Gastroesophageal sphincter (tissue), 4 donors: Measurements from ENCODE around the gene BAIAP3. TPM values are rescaled to one million over a fixed set of nuclear protein-coding genes. Genes with fewer than 3 reads are reported as not detected.

ENCODE experiments used
- ATAC-seq: fragments of 150-250 bp; one replicate; pipeline ENCODE4 v1.9.1; 2016; ENCODE audit warnings: mild to moderate bottlenecking, moderate library complexity
- H3K27ac ChIP-seq, 4 donors: fragments of 200-600 bp; sonication (generic) in 3 of 4; 1 replicate in 3 of 4; 2 replicates in 1 of 4; pipeline ENCODE4 v1.5.1; 2016 to 2019
- H3K27me3 ChIP-seq: fragments of 200-600 bp; sonication (generic); one replicate; pipeline ENCODE4 v1.5.1; 2019
- H3K36me3 ChIP-seq, 2 donors: fragments of 200-600 bp; sonication (generic); one replicate each; pipeline ENCODE4 v1.5.1; 2019; ENCODE audit warnings: control low read depth in 1 of 2
- H3K4me1 ChIP-seq, 3 donors: fragments of 200-600 bp; sonication (generic); 1 replicate in 2 of 3; 2 replicates in 1 of 3; pipeline ENCODE4 v1.5.1; 2016 to 2019; ENCODE audit warnings: control low read depth in 2 of 3
- H3K4me3 ChIP-seq, 2 donors: fragments of 200-600 bp; sonication (generic); one replicate each; pipeline ENCODE4 v1.5.1; 2019; ENCODE audit warnings: mild to moderate bottlenecking in 1 of 2, moderate library complexity in 1 of 2
- H3K9me3 ChIP-seq, 3 donors: fragments of 200-600 bp; sonication (generic); one replicate each; pipeline ENCODE4 v1.5.1; 2017 to 2019; ENCODE audit warnings: control low read depth in 2 of 3
- EP300 ChIP-seq: sonication (generic); formaldehyde crosslinking; IDR thresholded peaks from one replicate; pipeline ENCODE4 v1.6.1; 2017; ENCODE audit warnings: antibody characterized with exemption, mild to moderate bottlenecking
- POLR2A ChIP-seq, 2 donors: fragments of 450-650 bp; IDR thresholded peaks; one replicate each; pipeline ENCODE4 v1.6.1; 2017; ENCODE audit warnings: antibody characterized with exemption in 2 of 2, mild to moderate bottlenecking in 2 of 2, moderate library complexity in 1 of 2
- POLR2AphosphoS5 ChIP-seq: sonication (generic); formaldehyde crosslinking; IDR thresholded peaks from one replicate; pipeline ENCODE4 v1.6.1; 2017; ENCODE audit warnings: antibody characterized with exemption
- WGBS, 2 donors: methylation state at CpG; one replicate each; pipeline ENCODE4 v1.1.5; 2018; ENCODE audit warnings: low coverage in 1 of 2; 5-methylcytosine and 5-hydroxymethylcytosine counted together
- total RNA-seq, 4 donors: library from RNA; depleted of rRNA; stranded (reverse); fragments of >200 nt; gene quantifications; one replicate each; pipeline ENCODE4 v1.1.0, GENCODE V29; 2016
- TF ChIP-seq, protein P1 (sequence below), 4 experiments: fragments of 200-600 bp in 2 of 4; fragments of 450-650 bp in 2 of 4; sonication (generic) in 1 of 4; IDR thresholded peaks; one replicate each; pipeline ENCODE4 v1.5.1; 2017 to 2019; ENCODE audit warnings: antibody characterized with exemption in 4 of 4, mild to moderate bottlenecking in 2 of 4, moderate library complexity in 2 of 4

Gene BAIAP3
- total RNA-seq, 4 donors from 2014 or later: 1.1 to 14.2 (median 3.0) TPM

DNA sequence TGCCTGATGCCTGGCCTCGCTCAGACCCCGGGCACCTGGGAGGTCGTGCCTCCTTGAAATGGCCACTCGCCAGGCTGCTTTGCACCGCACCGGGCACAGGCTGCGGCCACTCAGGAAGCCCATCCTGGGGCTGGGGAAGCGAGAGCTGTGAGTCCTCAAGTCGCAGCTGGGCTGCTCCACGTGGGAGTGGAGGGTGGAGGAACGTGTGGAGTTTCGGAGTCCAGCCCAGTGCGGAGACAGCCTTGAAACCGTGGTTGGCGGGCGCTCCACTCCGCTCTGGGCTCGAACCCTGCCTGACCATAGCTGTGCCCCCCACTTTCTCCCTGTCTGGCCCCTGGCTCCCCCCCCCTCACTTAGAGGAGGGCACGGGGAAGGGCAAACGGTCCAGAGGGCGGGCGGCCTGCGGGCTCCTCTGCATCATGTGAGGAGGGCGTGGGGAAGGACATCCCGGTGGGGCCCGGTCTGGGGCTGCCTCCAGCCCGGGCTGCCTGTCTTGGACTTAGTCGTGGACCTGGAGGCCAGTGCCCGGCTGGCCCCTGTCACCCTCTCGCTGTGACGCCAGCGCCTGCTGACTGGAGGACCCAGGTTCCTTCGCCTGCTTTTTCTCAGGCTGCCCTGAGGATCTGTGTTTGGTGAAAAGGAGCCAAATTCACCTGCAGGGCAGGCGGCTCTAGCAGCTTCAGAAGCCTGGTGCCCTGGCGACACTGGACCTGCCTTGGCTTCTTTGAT lies 21.5 kb upstream of the BAIAP3 start:
- H3K9me3 ChIP-seq: no peaks in the 10 kb centered on the region
- WGBS, 2 donors: 0% methylated on average over 2 of the region's 35 CpGs; no CpG with 5 or more reads in 1 of the 2 donors
- H3K4me3 ChIP-seq: peak overlapping the region in 1 of 2 donors; percentile 81
- peaks cover 0 to 62% (median 31%) of the 10 kb centered on the region in 3 donors for H3K4me1 ChIP-seq
- peak overlapping the region in 3 of 4 donors; percentile 88 to 98 (median 96) for H3K27ac ChIP-seq
- TF ChIP-seq, protein P1, sequence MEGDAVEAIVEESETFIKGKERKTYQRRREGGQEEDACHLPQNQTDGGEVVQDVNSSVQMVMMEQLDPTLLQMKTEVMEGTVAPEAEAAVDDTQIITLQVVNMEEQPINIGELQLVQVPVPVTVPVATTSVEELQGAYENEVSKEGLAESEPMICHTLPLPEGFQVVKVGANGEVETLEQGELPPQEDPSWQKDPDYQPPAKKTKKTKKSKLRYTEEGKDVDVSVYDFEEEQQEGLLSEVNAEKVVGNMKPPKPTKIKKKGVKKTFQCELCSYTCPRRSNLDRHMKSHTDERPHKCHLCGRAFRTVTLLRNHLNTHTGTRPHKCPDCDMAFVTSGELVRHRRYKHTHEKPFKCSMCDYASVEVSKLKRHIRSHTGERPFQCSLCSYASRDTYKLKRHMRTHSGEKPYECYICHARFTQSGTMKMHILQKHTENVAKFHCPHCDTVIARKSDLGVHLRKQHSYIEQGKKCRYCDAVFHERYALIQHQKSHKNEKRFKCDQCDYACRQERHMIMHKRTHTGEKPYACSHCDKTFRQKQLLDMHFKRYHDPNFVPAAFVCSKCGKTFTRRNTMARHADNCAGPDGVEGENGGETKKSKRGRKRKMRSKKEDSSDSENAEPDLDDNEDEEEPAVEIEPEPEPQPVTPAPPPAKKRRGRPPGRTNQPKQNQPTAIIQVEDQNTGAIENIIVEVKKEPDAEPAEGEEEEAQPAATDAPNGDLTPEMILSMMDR (IDR thresholded peaks at IDR 0.05): no peak
- TF ChIP-seq POLR2A (IDR thresholded peaks at IDR 0.05) (no peak), POLR2AphosphoS5 (no peak), EP300 (no peak)
- no peaks in the 10 kb centered on the region for H3K27me3 ChIP-seq
- H3K36me3 ChIP-seq: peaks cover 0 to 39% of the 10 kb centered on the region in 2 donors
- no peak for ATAC-seq

DNA sequence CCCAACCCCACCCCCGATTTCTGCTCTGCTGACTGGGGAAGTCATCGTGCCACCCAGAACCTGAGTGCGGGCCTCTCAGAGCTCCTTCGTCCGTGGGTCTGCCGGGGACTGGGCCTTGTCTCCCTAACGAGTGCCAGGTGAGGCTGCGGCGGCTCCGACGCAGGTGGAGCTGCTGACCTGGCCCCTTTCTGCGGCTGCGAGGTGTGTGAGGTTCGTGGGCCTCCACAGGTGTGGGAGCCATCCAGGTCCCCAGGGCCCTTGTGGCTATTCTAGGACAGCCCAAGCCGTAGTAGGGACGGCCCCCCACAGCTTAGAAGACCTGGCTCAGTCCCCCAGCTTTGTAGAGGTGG lies 21.0 kb upstream of the BAIAP3 start:
- Histone ChIP-seq H3K36me3 (peaks cover 0 to 45% of the 10 kb centered on the region in 2 donors), H3K4me3 (peak overlapping the region in 1 of 2 donors; percentile 81), H3K4me1 (peaks cover 0 to 62% (median 31%) of the 10 kb centered on the region in 3 donors), H3K9me3 (no peaks in the 10 kb centered on the region), H3K27me3 (no peaks in the 10 kb centered on the region), H3K27ac (peak overlapping the region in 2 of 4 donors; percentile 88 to 96)
- ATAC-seq: no peak
- WGBS, 2 donors: no CpG with 5 or more reads among the region's 16 CpGs
- TF ChIP-seq POLR2AphosphoS5 (no peak), POLR2A (IDR thresholded peaks at IDR 0.05) (no peak), EP300 (no peak)
- TF ChIP-seq, protein P1 (IDR thresholded peaks at IDR 0.05): no peak

DNA sequence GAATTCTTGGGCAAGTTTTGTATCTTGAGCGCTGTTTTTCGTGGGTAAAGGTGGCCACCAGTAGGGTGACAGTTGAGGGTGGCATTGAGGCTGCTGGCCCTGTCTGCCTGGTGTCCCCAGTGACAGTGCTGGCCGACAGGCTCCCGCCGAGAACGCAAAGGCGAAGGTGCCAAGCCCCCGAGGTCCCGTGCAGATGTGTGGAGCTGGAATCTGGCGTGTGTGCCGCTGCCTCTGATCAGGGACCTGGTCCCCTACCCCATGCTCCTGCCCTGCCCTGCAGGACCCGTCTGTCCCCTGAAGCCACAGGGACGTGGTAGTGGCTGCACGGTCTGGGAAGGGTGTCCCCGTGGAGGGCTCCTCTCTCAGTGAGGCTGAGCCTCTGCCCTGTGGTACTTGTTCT lies 20.5 kb upstream of the BAIAP3 start:
- H3K27me3 ChIP-seq: no peaks in the 10 kb centered on the region
- H3K4me3 ChIP-seq: no peak overlapping the region
- no peaks in the 10 kb centered on the region for H3K9me3 ChIP-seq
- TF ChIP-seq EP300: no peak
- no peak for TF ChIP-seq POLR2AphosphoS5
- TF ChIP-seq, protein P1 (IDR thresholded peaks at IDR 0.05): no peak
- no peak for TF ChIP-seq POLR2A (IDR thresholded peaks at IDR 0.05)
- peaks cover 0 to 62% (median 31%) of the 10 kb centered on the region in 3 donors for H3K4me1 ChIP-seq
- WGBS, 2 donors: 100% methylated on average over 1 of the region's 15 CpGs; no CpG with 5 or more reads in 1 of the 2 donors
- no peak for ATAC-seq
- H3K36me3 ChIP-seq: peaks cover 0 to 49% of the 10 kb centered on the region in 2 donors
- peak overlapping the region in 1 of 4 donors; percentile 88 for H3K27ac ChIP-seq

DNA sequence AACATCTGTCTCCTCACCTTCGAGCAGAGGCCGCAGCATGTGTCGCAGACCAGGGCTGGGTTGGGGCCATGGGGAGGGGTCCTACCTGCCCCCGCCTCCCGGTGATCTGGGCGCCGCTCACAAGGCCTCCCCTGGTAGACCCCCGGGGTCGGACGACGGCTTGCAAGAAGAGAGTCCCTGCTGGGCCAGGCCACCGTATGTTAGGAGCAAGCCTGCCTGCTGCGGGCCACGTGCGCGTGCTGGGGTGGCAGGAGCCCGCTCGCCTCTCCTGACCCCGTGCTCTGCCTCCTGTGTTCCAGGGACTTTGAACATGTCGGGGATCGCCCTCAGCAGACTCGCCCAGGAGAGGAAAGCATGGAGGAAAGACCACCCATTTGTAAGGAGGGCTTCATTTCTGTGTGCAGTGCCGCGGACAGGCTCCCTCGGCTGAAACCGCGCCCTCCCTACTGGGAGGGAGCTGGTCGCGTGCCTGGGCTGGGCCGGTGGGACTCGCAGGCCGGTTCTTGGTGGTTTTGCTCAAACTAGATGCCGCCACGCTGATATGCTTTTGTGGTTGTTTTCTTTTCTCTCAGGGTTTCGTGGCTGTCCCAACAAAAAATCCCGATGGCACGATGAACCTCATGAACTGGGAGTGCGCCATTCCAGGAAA lies 19.6 kb upstream of the BAIAP3 start:
- Histone ChIP-seq H3K27me3 (no peaks in the 10 kb centered on the region), H3K4me1 (peaks cover 0 to 53% (median 31%) of the 10 kb centered on the region in 3 donors), H3K4me3 (no peak overlapping the region), H3K36me3 (peaks cover 0 to 59% of the 10 kb centered on the region in 2 donors), H3K9me3 (no peaks in the 10 kb centered on the region), H3K27ac (no peak overlapping the region)
- TF ChIP-seq, protein P1 (IDR thresholded peaks at IDR 0.05): no peak
- TF ChIP-seq POLR2AphosphoS5: no peak
- TF ChIP-seq EP300: no peak
- TF ChIP-seq POLR2A (IDR thresholded peaks at IDR 0.05): no peak
- ATAC-seq: no peak
- 79% methylated on average over 14 of the region's 38 CpGs; no CpG with 5 or more reads in 1 of the 2 donors for WGBS, 2 donors
